BE2C (cell line): ENCODE results near the gene LAMA3.

Experiments
- DNase-seq: peaks from one replicate; pipeline ENCODE4 v3.0.0-alpha.2; 2020
- H3K27me3 ChIP-seq: fragments of 250-450 bp; sonication (Bioruptor Pico); 2 replicates; pipeline ENCODE4 v1.5.1; 2020; ENCODE audit warnings: mild to moderate bottlenecking
- H3K36me3 ChIP-seq: fragments of 250-450 bp; sonication (Bioruptor Pico); 2 replicates; pipeline ENCODE4 v1.5.1; 2020; ENCODE audit warnings: mild to moderate bottlenecking
- H3K4me1 ChIP-seq: fragments of 250-450 bp; sonication (Bioruptor Pico); 2 replicates; pipeline ENCODE4 v1.5.1; 2020
- H3K4me3 ChIP-seq: 2 replicates; pipeline ENCODE4 v1.5.1; 2011; ENCODE audit warnings: low read depth, low read length
- H3K9me3 ChIP-seq: fragments of 250-450 bp; sonication (Bioruptor Pico); 2 replicates; pipeline ENCODE4 v1.5.1; 2020
- CTCF ChIP-seq: IDR thresholded peaks from 2 replicates; pipeline ENCODE4 v1.5.1; 2012; ENCODE audit warnings: mild to moderate bottlenecking, low read depth, low read length

The LAMA3 gene

GRCh38 chr18:23932385-23933067 lies 243.3 kb downstream of the LAMA3 start:
- H3K9me3 ChIP-seq = no peaks in the 10 kb centered on the region
- no peaks in the 10 kb centered on the region for H3K36me3 ChIP-seq
- DNase-seq = no peak
- TF ChIP-seq CTCF = no peak
- no peak overlapping the region for H3K4me3 ChIP-seq
- no peaks in the 10 kb centered on the region for H3K27me3 ChIP-seq
- H3K4me1 ChIP-seq = peaks cover 8% of the 10 kb centered on the region

GRCh38 chr18:23933407-23933806 lies 244.2 kb downstream of the LAMA3 start:
- peaks cover 8% of the 10 kb centered on the region for H3K4me1 ChIP-seq
- no peak for DNase-seq
- no peak for TF ChIP-seq CTCF
- H3K36me3 ChIP-seq = no peaks in the 10 kb centered on the region
- H3K27me3 ChIP-seq = no peaks in the 10 kb centered on the region
- no peaks in the 10 kb centered on the region for H3K9me3 ChIP-seq
- no peak overlapping the region for H3K4me3 ChIP-seq

- no peaks in the 10 kb centered on the region for H3K36me3 ChIP-seq
- no peak for DNase-seq
Observed at GRCh38 chr18:23934252-23934651, 245.0 kb downstream of the LAMA3 start.

GRCh38 chr18:23934863-23935262 lies 245.6 kb downstream of the LAMA3 start:
- no peaks in the 10 kb centered on the region for H3K36me3 ChIP-seq
- TF ChIP-seq CTCF = no peak
- no peaks in the 10 kb centered on the region for H3K9me3 ChIP-seq
- DNase-seq = no peak
- no peaks in the 10 kb centered on the region for H3K27me3 ChIP-seq
- peak overlapping the region; percentile 24; the same call in 1 of the 2 replicates for H3K4me3 ChIP-seq
- H3K4me1 ChIP-seq = peaks cover 8% of the 10 kb centered on the region; the same call in 1 of the 2 replicates

More at GRCh38 chr18:23934252-23934651, 245.0 kb downstream of the LAMA3 start:
- no peaks in the 10 kb centered on the region for H3K9me3 ChIP-seq
- peaks cover 8% of the 10 kb centered on the region; the same call in 1 of the 2 replicates for H3K4me1 ChIP-seq
- no peaks in the 10 kb centered on the region for H3K27me3 ChIP-seq
- no peak for TF ChIP-seq CTCF
- H3K4me3 ChIP-seq = no peak overlapping the region

GRCh38 chr18:23935804-23936203 lies 246.6 kb downstream of the LAMA3 start:
- no peaks in the 10 kb centered on the region for H3K36me3 ChIP-seq
- peaks cover 8% of the 10 kb centered on the region; the same call in 1 of the 2 replicates for H3K4me1 ChIP-seq
- H3K4me3 ChIP-seq = no peak overlapping the region
- no peak for DNase-seq
- TF ChIP-seq CTCF = no peak
- no peaks in the 10 kb centered on the region for H3K9me3 ChIP-seq
- H3K27me3 ChIP-seq = no peaks in the 10 kb centered on the region

- Histone ChIP-seq H3K27me3 (no peaks in the 10 kb centered on the region), H3K9me3 (no peaks in the 10 kb centered on the region), H3K4me3 (no peak overlapping the region), H3K36me3 (no peaks in the 10 kb centered on the region), H3K4me1 (peaks cover 8% of the 10 kb centered on the region; the same call in 1 of the 2 replicates)
- no peak for DNase-seq
- TF ChIP-seq CTCF = no peak
Observed at GRCh38 chr18:23936381-23936958, 247.2 kb downstream of the LAMA3 start.
